H1 (cell line): ENCODE measurements around the gene RYK. TPM values are rescaled to one million over a fixed set of nuclear protein-coding genes. Genes with fewer than 3 reads are reported as not detected.

Source experiments
- CTCF ChIA-PET: fragments of 300-600 bp; sonication (Branson Sonifier 250); formaldehyde crosslinking; loops from one replicate; lab custom pipeline; 2021; ENCODE audit not compliant: partially characterized antibody; lab: Charles Lee
- POLR2A ChIA-PET: fragments of 300-600 bp; sonication (Branson Sonifier 250); formaldehyde crosslinking; loops from one replicate; lab custom pipeline; 2021; ENCODE audit warnings: inconsistent platforms; ENCODE audit not compliant: partially characterized antibody; lab: Charles Lee
- DNase-seq, 2 experiments: peaks; one replicate each; pipeline versions ENCODE4 v3.0.0 to v3.0.0-alpha.2; 2010 to 2022; ENCODE audit warnings: low spot score in 2 of 2, low read depth in 1 of 2, mixed read lengths in 1 of 2
- FAIRE-seq: peaks from 2 replicates; lab custom pipeline; 2011; peaks lifted over from hg19 to GRCh38; lab: Jason Lieb, UNC
- H2AFZ ChIP-seq: 2 replicates; pipeline ENCODE4 v1.8.1; 2012; ENCODE audit warnings: low read length, inconsistent platforms
- H2AK5ac ChIP-seq: 2 replicates; pipeline ENCODE4 v1.6.1; 2013; ENCODE audit warnings: low read depth, low read length
- H2BK120ac ChIP-seq: replicated peaks from 2 replicates; pipeline ENCODE3; 2013; ENCODE audit warnings: low read depth, low read length, inconsistent platforms
- H2BK12ac ChIP-seq: 2 replicates; pipeline ENCODE4 v1.6.1; 2013; ENCODE audit warnings: low read depth, low read length
- H2BK15ac ChIP-seq: 2 replicates; pipeline ENCODE4 v1.6.1; 2013; ENCODE audit warnings: low read length
- H2BK20ac ChIP-seq: 2 replicates; pipeline ENCODE4 v1.6.1; 2013; ENCODE audit warnings: low read length
- H2BK5ac ChIP-seq: 2 replicates; pipeline ENCODE4 v1.6.1; 2013; ENCODE audit warnings: low read depth, low read length
- H3K14ac ChIP-seq: 2 replicates; pipeline ENCODE4 v1.6.1; 2013; ENCODE audit warnings: inconsistent platforms; ENCODE audit not compliant: insufficient read length
- H3K18ac ChIP-seq: 2 replicates; pipeline ENCODE4 v1.6.1; 2013; ENCODE audit warnings: low read length; ENCODE audit errors: extremely low read depth
- H3K23ac ChIP-seq: 2 replicates; pipeline ENCODE4 v1.6.1; 2013; ENCODE audit warnings: inconsistent platforms; ENCODE audit not compliant: insufficient read length
- H3K23me2 ChIP-seq: 2 replicates; pipeline ENCODE4 v1.6.1; 2013; ENCODE audit warnings: low read depth, low read length
- H3K27ac ChIP-seq: 2 replicates; pipeline ENCODE4 v1.6.1; 2011; ENCODE audit warnings: low read depth, low read length, inconsistent platforms
- H3K27me3 ChIP-seq, 4 experiments: replicated peaks in 1 of 4; 1 replicate in 1 of 4; 2 replicates in 3 of 4; pipeline versions ENCODE4 v1.6.1 to v1.8.1; 2011 to 2013; ENCODE audit warnings: low read length in 3 of 4, mild to moderate bottlenecking in 3 of 4, inconsistent platforms in 2 of 4, mixed read lengths in 2 of 4, moderate library complexity in 1 of 4; ENCODE audit not compliant: control insufficient read depth in 3 of 4, insufficient read depth in 3 of 4; ENCODE audit errors: extremely low read depth in 1 of 4
- H3K36me3 ChIP-seq, 4 experiments: 2 replicates each; pipeline versions ENCODE4 v1.6.1 to v1.8.1; 2011 to 2013; ENCODE audit warnings: mild to moderate bottlenecking in 4 of 4, low read length in 3 of 4, moderate library complexity in 2 of 4, control low read depth in 1 of 4, inconsistent platforms in 1 of 4; ENCODE audit not compliant: insufficient read depth in 4 of 4, control insufficient read depth in 2 of 4
- H3K4ac ChIP-seq: replicated peaks from 2 replicates; pipeline ENCODE3; 2013; ENCODE audit warnings: low read length, low read depth, mixed read lengths, inconsistent platforms; ENCODE audit not compliant: insufficient read length
- H3K4me1 ChIP-seq, 4 experiments: replicated peaks in 1 of 4; 1 replicate in 1 of 4; 2 replicates in 3 of 4; pipeline versions ENCODE4 v1.6.1 to v1.8.1; 2011 to 2013; ENCODE audit warnings: low read length in 3 of 4, inconsistent platforms in 2 of 4, mixed read lengths in 1 of 4; ENCODE audit not compliant: insufficient read depth in 4 of 4, control insufficient read depth in 3 of 4
- H3K4me2 ChIP-seq, 2 experiments: 2 replicates each; pipeline versions ENCODE4 v1.6.1 to v1.8.1; 2011 to 2013; ENCODE audit warnings: low read depth in 2 of 2, low read length in 2 of 2, control low read depth in 1 of 2, inconsistent platforms in 1 of 2, mild to moderate bottlenecking in 1 of 2; ENCODE audit not compliant: insufficient read depth in 1 of 2
- H3K4me3 ChIP-seq, 4 experiments: fragments of 200-600, 300-600 bp in 1 of 4; sonication (generic), shearing (Covaris generic), sonication (Bioruptor Twin) in 1 of 4; 2 replicates each; pipeline versions ENCODE4 v1.5.1 to v1.8.1; 2011 to 2016; ENCODE audit warnings: low read length in 4 of 4, low read depth in 3 of 4, control low read depth in 2 of 4, inconsistent platforms in 2 of 4, mild to moderate bottlenecking in 2 of 4, mixed read lengths in 1 of 4, moderate library complexity in 1 of 4; ENCODE audit not compliant: insufficient read depth in 2 of 4; ENCODE audit errors: extremely low read depth in 1 of 4
- H3K56ac ChIP-seq: replicated peaks from 2 replicates; pipeline ENCODE3; 2013; ENCODE audit warnings: low read depth, mild to moderate bottlenecking, mixed read lengths, low read length, inconsistent platforms; ENCODE audit not compliant: insufficient read length
- H3K79me1 ChIP-seq: 2 replicates; pipeline ENCODE4 v1.6.1; 2013; ENCODE audit warnings: low read depth, low read length, control low read depth
- H3K79me2 ChIP-seq, 2 experiments: 2 replicates each; pipeline versions ENCODE4 v1.6.1 to v1.8.1; 2012 to 2013; ENCODE audit warnings: low read length in 2 of 2, mild to moderate bottlenecking in 2 of 2, inconsistent platforms in 1 of 2; ENCODE audit not compliant: insufficient read depth in 2 of 2, control insufficient read depth in 1 of 2
- H3K9ac ChIP-seq, 4 experiments: replicated peaks in 1 of 4; 1 replicate in 1 of 4; 2 replicates in 3 of 4; pipeline versions ENCODE4 v1.6.1 to v1.8.1; 2011 to 2013; ENCODE audit warnings: low read depth in 3 of 4, low read length in 3 of 4, control low read depth in 2 of 4, mild to moderate bottlenecking in 2 of 4, moderate library complexity in 2 of 4, inconsistent platforms in 1 of 4; ENCODE audit errors: extremely low read depth in 1 of 4
- H3K9me3 ChIP-seq, 2 experiments: 2 replicates each; pipeline versions ENCODE4 v1.6.1 to v1.8.1; 2012 to 2013; ENCODE audit warnings: mild to moderate bottlenecking in 2 of 2, moderate library complexity in 2 of 2, control low read depth in 1 of 2, inconsistent platforms in 1 of 2, low read depth in 1 of 2, low read length in 1 of 2, mixed read lengths in 1 of 2; ENCODE audit not compliant: insufficient read depth in 2 of 2
- H4K20me1 ChIP-seq, 2 experiments: replicated peaks in 1 of 2; 2 replicates each; pipeline versions ENCODE3 to v1.8.1; 2011 to 2013; ENCODE audit warnings: inconsistent platforms in 2 of 2, low read length in 2 of 2, mild to moderate bottlenecking in 1 of 2; ENCODE audit not compliant: insufficient read depth in 2 of 2, control insufficient read depth in 1 of 2
- H4K5ac ChIP-seq: 2 replicates; pipeline ENCODE4 v1.6.1; 2013; ENCODE audit warnings: low read length, low read depth, mixed read lengths, inconsistent platforms; ENCODE audit not compliant: insufficient read length
- H4K8ac ChIP-seq: 2 replicates; pipeline ENCODE4 v1.8.0; 2013; ENCODE audit warnings: mild to moderate bottlenecking, moderate library complexity, low read length, inconsistent platforms; ENCODE audit not compliant: insufficient read depth; ENCODE audit errors: extremely low read depth
- H4K91ac ChIP-seq: replicated peaks from 2 replicates; pipeline ENCODE3; 2013; ENCODE audit warnings: low read length, mixed read lengths, inconsistent platforms; ENCODE audit not compliant: insufficient read length
- ASH2L ChIP-seq: fragments of 200-600, 300-600 bp; sonication (generic); IDR thresholded peaks from one replicate; pipeline ENCODE4 v1.7.1; 2017; ENCODE audit warnings: low read length
- BRCA1 ChIP-seq: IDR thresholded peaks from 2 replicates; pipeline ENCODE4 v1.6.1; 2012; ENCODE audit warnings: low read depth, low read length, improper control_type of control experiment
- EGR1 ChIP-seq: IDR thresholded peaks from 2 replicates; pipeline ENCODE4 v1.6.1; 2011; ENCODE audit warnings: low read depth, low read length, borderline replicate concordance
- KDM4A ChIP-seq: IDR thresholded peaks from one replicate; pipeline ENCODE4 v1.7.1; 2012; ENCODE audit warnings: low read depth, mild to moderate bottlenecking, moderate library complexity, low read length, inconsistent platforms; ENCODE audit not compliant: severe bottlenecking
- POLR2A ChIP-seq, 2 experiments: IDR thresholded peaks; 1 replicate in 1 of 2; 2 replicates in 1 of 2; pipeline ENCODE4 v1.6.1; 2011; ENCODE audit warnings: low read depth in 2 of 2, low read length in 2 of 2, mild to moderate bottlenecking in 2 of 2; ENCODE audit errors: control extremely low read depth in 1 of 2
- RBBP5 ChIP-seq: IDR thresholded peaks from 2 replicates; pipeline ENCODE4 v1.7.1; 2012; ENCODE audit warnings: low read depth, mild to moderate bottlenecking, inconsistent platforms, low read length, moderate library complexity, borderline replicate concordance
- RFX5 ChIP-seq: IDR thresholded peaks from 2 replicates; pipeline ENCODE4 v1.6.1; 2011; ENCODE audit warnings: low read depth, low read length, improper control_type of control experiment, borderline replicate concordance
- SIX5 ChIP-seq: IDR thresholded peaks from 2 replicates; pipeline ENCODE4 v1.6.1; 2011; ENCODE audit warnings: mild to moderate bottlenecking, low read depth, low read length
- WGBS, 2 experiments: shearing (Covaris generic) in 1 of 2; methylation state at CpG; one replicate each; pipeline versions ENCODE4 v1.1.6 to v1.1.7; 2013 to 2015; ENCODE audit warnings: low lambda C conversion rate in 2 of 2, mixed read lengths in 2 of 2, inconsistent platforms in 1 of 2, low coverage in 1 of 2, missing lambda C conversion rate in 1 of 2; ENCODE audit not compliant: insufficient replicate concordance in 2 of 2, insufficient coverage in 1 of 2, insufficient read length in 1 of 2; ENCODE audit errors: extremely low coverage in 1 of 2, missing lambda C conversion rate in 1 of 2; 5-methylcytosine and 5-hydroxymethylcytosine counted together
- polyA plus RNA-seq, 7 experiments: library from polyadenylated mRNA; depleted of rRNA in 3 of 7; stranded (reverse) in 5 of 7; unstranded in 2 of 7; fragments of >200 nt in 5 of 7; fragments of 200-250 nt in 2 of 7; gene quantifications; 1 replicate in 5 of 7; 2 replicates in 1 of 7; 4 replicates in 1 of 7; pipeline versions ENCODE4 v1.2.1 to v1.2.3, GENCODE V29; 2011 to 2013; ENCODE audit warnings: missing spikeins in 2 of 7, mixed read lengths in 2 of 7
- total RNA-seq: library from RNA; stranded (reverse); fragmentation: NEBNext Ultra II Directional; extraction: Animal tissue kit (Norgen Biotek cat#: 25700); gene quantifications from 2 replicates; pipeline ENCODE4 v1.2.1, GENCODE V29; 2021
- TF ChIP-seq, protein P1 (sequence below): IDR thresholded peaks from 2 replicates; pipeline ENCODE4 v1.6.1; 2012; ENCODE audit warnings: inconsistent platforms
- TF ChIP-seq, protein P2 (sequence below): IDR thresholded peaks from 2 replicates; pipeline ENCODE4 v1.6.1; 2012; ENCODE audit warnings: low read length, inconsistent platforms

RYK gene
- total and polyA plus RNA-seq, 2 of the 8 experiments (the other 6 are each of a cell fraction or from before 2014, with no cell fraction given) = 30.5 to 63.8 TPM

DNA sequence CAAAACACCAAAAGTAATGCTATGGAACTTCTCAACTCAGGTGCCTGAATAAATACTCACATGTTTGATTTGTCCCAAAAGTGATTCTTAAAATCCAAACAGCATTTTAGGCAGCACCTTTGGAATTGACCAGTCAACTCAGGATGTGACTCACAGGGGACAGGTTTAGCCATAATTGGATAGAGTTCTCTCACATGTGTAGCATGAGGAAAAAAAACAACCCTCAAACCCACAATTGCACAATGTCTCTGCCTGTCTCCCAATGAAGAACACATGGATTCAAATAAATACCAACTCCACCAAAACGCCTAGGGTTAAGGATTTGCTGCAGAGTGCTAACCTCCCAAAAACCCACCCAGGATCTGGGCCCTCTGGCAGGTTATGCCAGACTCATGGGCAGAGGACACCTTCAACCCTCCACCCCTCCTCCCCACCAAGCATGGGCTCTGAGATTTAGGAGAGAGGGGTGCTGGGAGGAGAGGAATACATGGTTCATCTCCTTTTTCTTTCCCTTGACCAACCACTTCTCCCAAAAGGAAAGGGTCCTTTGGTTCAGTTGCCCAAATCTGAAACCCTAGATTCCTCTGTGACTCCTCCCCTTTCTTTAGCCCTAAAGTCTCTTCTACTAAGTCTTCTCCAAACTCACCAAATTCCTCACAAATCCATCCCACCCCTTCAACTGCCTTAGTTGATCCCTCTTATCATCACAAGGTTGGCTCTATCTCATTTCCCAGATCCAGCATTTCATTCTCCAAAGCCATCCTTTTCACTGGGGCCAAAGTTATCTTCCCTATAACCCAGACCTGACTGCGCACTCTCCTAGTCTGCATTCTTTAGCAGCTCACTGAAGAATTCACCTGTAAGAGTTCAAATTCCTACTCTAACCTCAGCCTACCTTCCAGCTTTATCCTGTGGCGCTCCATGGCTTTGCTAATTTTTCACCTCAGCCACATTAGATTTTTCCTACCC, 7.7 kb downstream of the RYK start:
- Histone ChIP-seq H3K4me3 (no peak overlapping the region), H2BK15ac (no peak overlapping the region), H2BK120ac (no peak overlapping the region), H3K9me3 (no peaks in the 10 kb centered on the region), H4K91ac (no peak overlapping the region), H2AFZ (no peak overlapping the region), H4K5ac (no peak overlapping the region), H2BK5ac (no peak overlapping the region), H3K18ac (no peak overlapping the region), H3K4me2 (peak overlapping the region; percentile 6 to 25; a peak in 2 of 4 replicates), H3K23me2 (no peaks in the 10 kb centered on the region; the same call in 1 of the 2 replicates), H2BK20ac (no peak overlapping the region), H3K23ac (no peak overlapping the region), H3K14ac (no peak overlapping the region), H3K4me1 (peaks cover 3 to 23% (median 17%) of the 10 kb centered on the region in 4 experiments; a peak in 6 of 7 replicates), H3K36me3 (no peaks in the 10 kb centered on the region), H3K27ac (no peak overlapping the region), H3K27me3 (no peaks in the 10 kb centered on the region), H3K4ac (no peak overlapping the region), H3K79me2 (peaks cover 25 to 100% of the 10 kb centered on the region in 2 experiments), H3K9ac (no peak overlapping the region), H4K20me1 (peaks cover 16 to 22% of the 10 kb centered on the region in 2 experiments), H3K56ac (no peak overlapping the region), H3K79me1 (peaks cover 6% of the 10 kb centered on the region), H2AK5ac (no peak overlapping the region), H4K8ac (no peak overlapping the region), H2BK12ac (no peak overlapping the region)
- DNase-seq = no peak
- 80% methylated on average over 3 of the region's 3 CpGs; no CpG with 5 or more reads in 1 of the 2 experiments for WGBS, 2 experiments
- ChIA-PET CTCF (interaction anchor here (0.6 to 2.8 kb wide), 8 partner anchors 10 to 211 kb away, joined by 3 to 17 read pairs (median 4); no protein-coding TSS in a partner anchor), POLR2A (interaction anchor here (1.0 to 2.9 kb wide), 4 partner anchors 7 to 124 kb away, joined by 4 to 12 read pairs (median 8); partner anchors contain the start of gene RYK)
- no peak for FAIRE-seq
- TF ChIP-seq ASH2L (no peak), BRCA1 (no peak), SIX5 (no peak), KDM4A (no peak), POLR2A (IDR thresholded peaks at IDR 0.05; ENCODE audit: control extremely low read depth in 1 of 2, low read depth in 2 of 2, low read length in 2 of 2) (no peak), EGR1 (no peak), RFX5 (no peak), RBBP5 (no peak)
- TF ChIP-seq, protein P1, sequence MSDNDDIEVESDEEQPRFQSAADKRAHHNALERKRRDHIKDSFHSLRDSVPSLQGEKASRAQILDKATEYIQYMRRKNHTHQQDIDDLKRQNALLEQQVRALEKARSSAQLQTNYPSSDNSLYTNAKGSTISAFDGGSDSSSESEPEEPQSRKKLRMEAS = no peak
- TF ChIP-seq, protein P2, sequence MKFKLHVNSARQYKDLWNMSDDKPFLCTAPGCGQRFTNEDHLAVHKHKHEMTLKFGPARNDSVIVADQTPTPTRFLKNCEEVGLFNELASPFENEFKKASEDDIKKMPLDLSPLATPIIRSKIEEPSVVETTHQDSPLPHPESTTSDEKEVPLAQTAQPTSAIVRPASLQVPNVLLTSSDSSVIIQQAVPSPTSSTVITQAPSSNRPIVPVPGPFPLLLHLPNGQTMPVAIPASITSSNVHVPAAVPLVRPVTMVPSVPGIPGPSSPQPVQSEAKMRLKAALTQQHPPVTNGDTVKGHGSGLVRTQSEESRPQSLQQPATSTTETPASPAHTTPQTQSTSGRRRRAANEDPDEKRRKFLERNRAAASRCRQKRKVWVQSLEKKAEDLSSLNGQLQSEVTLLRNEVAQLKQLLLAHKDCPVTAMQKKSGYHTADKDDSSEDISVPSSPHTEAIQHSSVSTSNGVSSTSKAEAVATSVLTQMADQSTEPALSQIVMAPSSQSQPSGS = no peak
